DND-41 (cell line): ENCODE results near the gene UBL3.

Experiments used
- ATAC-seq: fragments of 200-7000 bp; cut with Tn5 transposase; 3 replicates; pipeline ENCODE4 v1.9.1; 2021; ENCODE audit warnings: low read depth; ENCODE audit not compliant: insufficient read depth
- DNase-seq: peaks from one replicate; pipeline ENCODE4 v3.0.0-alpha.2; 2020
- H2AFZ ChIP-seq: 2 replicates; pipeline ENCODE4 v1.6.0; 2012; ENCODE audit warnings: low read depth, low read length
- H3K27ac ChIP-seq: 2 replicates; pipeline ENCODE4 v1.5.1; 2012; ENCODE audit warnings: low read length, inconsistent platforms
- H3K27me3 ChIP-seq: fragments of 200-600 bp; sonication (generic); 2 replicates; pipeline ENCODE4 v1.6.0; 2012; ENCODE audit warnings: low read length, mild to moderate bottlenecking, inconsistent platforms; ENCODE audit not compliant: insufficient read depth, poor library complexity
- H3K36me3 ChIP-seq: 2 replicates; pipeline ENCODE4 v1.5.1; 2012; ENCODE audit warnings: low read length, inconsistent platforms; ENCODE audit not compliant: insufficient read depth
- H3K4me1 ChIP-seq: 2 replicates; pipeline ENCODE4 v1.5.1; 2012; ENCODE audit warnings: mild to moderate bottlenecking, low read length; ENCODE audit not compliant: insufficient read depth
- H3K4me2 ChIP-seq: 2 replicates; pipeline ENCODE4 v1.6.0; 2012; ENCODE audit warnings: mild to moderate bottlenecking, moderate library complexity, low read length, inconsistent platforms; ENCODE audit not compliant: insufficient read depth
- H3K4me3 ChIP-seq, 2 experiments: fragments of 200-600 bp in 1 of 2; shearing (Covaris generic) in 1 of 2; 2 replicates each; pipeline ENCODE4 v1.5.1; 2012 to 2016; ENCODE audit warnings: inconsistent platforms in 2 of 2, low read length in 2 of 2, mild to moderate bottlenecking in 2 of 2, low read depth in 1 of 2, moderate library complexity in 1 of 2
- H3K79me2 ChIP-seq: 2 replicates; pipeline ENCODE4 v1.6.0; 2012; ENCODE audit warnings: low read length, inconsistent platforms; ENCODE audit not compliant: insufficient read depth
- H3K9ac ChIP-seq: 2 replicates; pipeline ENCODE4 v1.6.0; 2012; ENCODE audit warnings: low read depth, mild to moderate bottlenecking, inconsistent platforms, low read length, moderate library complexity
- H3K9me3 ChIP-seq: 2 replicates; pipeline ENCODE4 v1.5.1; 2012; ENCODE audit warnings: low read length, moderate library complexity, mild to moderate bottlenecking, inconsistent platforms; ENCODE audit not compliant: insufficient read depth, severe bottlenecking
- H4K20me1 ChIP-seq: 2 replicates; pipeline ENCODE4 v1.6.0; 2012; ENCODE audit warnings: low read length; ENCODE audit not compliant: insufficient read depth
- EZH2 ChIP-seq: IDR thresholded peaks from 3 replicates; pipeline ENCODE4 v1.6.1; 2012; ENCODE audit warnings: borderline replicate concordance, low read depth, mild to moderate bottlenecking, moderate library complexity, low read length, inconsistent platforms; ENCODE audit not compliant: severe bottlenecking
- TF ChIP-seq, protein P1 (sequence below): IDR thresholded peaks from 2 replicates; pipeline ENCODE4 v1.5.1; 2012; ENCODE audit warnings: borderline replicate concordance, low read length, moderate library complexity, mild to moderate bottlenecking; ENCODE audit not compliant: poor library complexity, severe bottlenecking; ENCODE audit errors: extremely low read depth

UBL3 gene

DNA sequence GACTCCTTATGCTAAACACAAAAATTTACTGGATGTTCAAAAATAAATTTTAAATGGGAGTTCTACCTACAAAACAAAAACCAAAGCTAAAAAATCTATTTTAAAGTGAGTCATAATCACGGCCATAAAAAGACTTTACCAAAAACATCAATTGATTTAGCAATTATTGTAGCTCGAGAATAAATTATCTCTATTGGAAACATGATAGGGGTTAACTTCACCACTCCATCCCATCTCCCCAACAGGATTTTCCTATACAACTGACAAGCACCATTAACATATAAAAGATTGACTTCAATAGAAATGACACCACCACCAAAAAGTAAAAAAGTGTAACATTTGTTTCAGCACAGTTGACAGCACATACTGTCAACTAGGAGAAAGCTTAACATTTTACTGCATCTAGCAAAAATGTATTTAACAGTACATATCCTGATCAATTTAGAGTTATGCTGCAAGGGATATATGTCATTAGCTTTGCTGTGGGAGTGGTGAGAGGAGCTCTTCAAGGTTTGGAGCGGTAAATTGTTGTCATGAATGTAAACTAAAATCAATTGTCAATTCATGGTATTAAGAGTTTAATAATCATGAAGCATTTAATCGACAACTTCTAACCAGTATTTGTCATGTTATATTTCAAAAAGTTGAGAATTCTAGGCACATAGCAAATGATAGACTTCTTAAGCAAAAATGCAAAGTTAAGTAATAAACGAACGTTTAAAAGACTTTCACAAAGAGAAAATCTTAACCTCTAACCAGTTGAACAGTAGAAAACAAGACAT lies 3.8 kb downstream of the UBL3 start:
- H3K4me2 ChIP-seq: peak overlapping the region; percentile 60
- H2AFZ ChIP-seq: no peak overlapping the region
- peak overlapping the region in 1 of 2 experiments; percentile 40; a peak in 1 of 4 replicates for H3K4me3 ChIP-seq

DNA sequence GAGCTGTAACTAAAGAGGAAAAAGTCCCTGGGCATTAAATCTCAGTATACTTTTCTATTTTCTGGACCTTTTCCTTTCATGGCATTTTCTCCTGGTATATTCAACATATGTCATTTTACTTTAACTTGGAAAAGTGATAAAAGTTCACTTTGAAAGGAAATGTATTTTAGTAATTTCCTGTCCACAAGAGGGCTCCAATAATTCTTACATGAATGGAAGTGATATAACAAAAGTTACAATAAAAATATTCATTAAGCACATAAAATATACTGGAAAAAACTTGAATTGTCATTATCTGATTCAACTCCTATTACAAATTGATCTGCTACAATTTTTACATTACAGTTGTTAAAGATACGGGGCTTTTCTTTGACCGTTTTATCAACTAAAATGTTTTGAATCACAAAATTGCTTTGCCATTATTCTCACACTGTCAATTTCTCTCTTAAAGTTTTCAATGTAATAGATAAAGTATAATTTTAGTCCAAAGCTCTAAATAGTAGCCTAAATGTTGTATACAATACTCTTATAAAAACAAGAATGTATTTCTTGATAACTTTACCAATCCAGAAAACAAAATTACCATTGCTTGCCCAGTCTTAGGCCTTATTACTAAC lies 4.9 kb downstream of the UBL3 start:
- H3K36me3 ChIP-seq: no peaks in the 10 kb centered on the region
- H2AFZ ChIP-seq: no peak overlapping the region
- ATAC-seq (no peak), DNase-seq (no peak)
- peaks cover 17% of the 10 kb centered on the region for H3K79me2 ChIP-seq
- no peaks in the 10 kb centered on the region for H3K9me3 ChIP-seq
- H3K9ac ChIP-seq: no peak overlapping the region
- H3K4me2 ChIP-seq: peak overlapping the region; percentile 39
- H3K4me1 ChIP-seq: peaks cover 28% of the 10 kb centered on the region
- no peak overlapping the region for H3K27ac ChIP-seq
- H4K20me1 ChIP-seq: no peaks in the 10 kb centered on the region
- H3K4me3 ChIP-seq: no peak overlapping the region
- no peak for TF ChIP-seq EZH2
- TF ChIP-seq, protein P1, sequence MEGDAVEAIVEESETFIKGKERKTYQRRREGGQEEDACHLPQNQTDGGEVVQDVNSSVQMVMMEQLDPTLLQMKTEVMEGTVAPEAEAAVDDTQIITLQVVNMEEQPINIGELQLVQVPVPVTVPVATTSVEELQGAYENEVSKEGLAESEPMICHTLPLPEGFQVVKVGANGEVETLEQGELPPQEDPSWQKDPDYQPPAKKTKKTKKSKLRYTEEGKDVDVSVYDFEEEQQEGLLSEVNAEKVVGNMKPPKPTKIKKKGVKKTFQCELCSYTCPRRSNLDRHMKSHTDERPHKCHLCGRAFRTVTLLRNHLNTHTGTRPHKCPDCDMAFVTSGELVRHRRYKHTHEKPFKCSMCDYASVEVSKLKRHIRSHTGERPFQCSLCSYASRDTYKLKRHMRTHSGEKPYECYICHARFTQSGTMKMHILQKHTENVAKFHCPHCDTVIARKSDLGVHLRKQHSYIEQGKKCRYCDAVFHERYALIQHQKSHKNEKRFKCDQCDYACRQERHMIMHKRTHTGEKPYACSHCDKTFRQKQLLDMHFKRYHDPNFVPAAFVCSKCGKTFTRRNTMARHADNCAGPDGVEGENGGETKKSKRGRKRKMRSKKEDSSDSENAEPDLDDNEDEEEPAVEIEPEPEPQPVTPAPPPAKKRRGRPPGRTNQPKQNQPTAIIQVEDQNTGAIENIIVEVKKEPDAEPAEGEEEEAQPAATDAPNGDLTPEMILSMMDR: peak; percentile 41
- H3K27me3 ChIP-seq: no peaks in the 10 kb centered on the region

More for the DNA sequence above, 3.8 kb downstream of the UBL3 start:
- Histone ChIP-seq H3K9ac (no peak overlapping the region), H3K27me3 (no peaks in the 10 kb centered on the region), H3K27ac (no peak overlapping the region), H3K9me3 (no peaks in the 10 kb centered on the region), H4K20me1 (no peaks in the 10 kb centered on the region), H3K36me3 (no peaks in the 10 kb centered on the region), H3K4me1 (peaks cover 28% of the 10 kb centered on the region), H3K79me2 (peaks cover 17% of the 10 kb centered on the region)
- no peak for ATAC-seq
- no peak for DNase-seq
- TF ChIP-seq, protein P1: no peak
- TF ChIP-seq EZH2: no peak

DNA sequence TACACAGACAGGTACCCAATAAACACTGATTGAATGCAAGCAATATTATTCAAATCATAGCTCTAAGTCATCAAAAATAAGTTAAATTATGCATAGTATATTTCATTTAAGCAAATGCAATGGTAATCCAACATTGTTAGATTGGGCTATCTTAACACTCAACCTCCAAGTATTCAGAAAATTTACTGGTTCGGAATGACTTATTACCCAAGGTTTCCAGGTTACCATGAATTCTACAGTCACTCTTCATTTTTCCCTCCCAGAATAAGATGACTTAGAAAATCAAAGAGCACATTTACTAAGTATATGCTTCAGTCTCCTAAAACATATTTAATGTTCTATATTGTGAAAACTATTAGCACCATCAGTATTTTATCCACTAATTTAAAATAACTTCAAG lies 6.0 kb downstream of the UBL3 start:
- H3K9me3 ChIP-seq: no peaks in the 10 kb centered on the region
- no peak overlapping the region for H3K9ac ChIP-seq
- peaks cover 17% of the 10 kb centered on the region for H3K79me2 ChIP-seq
- H3K4me2 ChIP-seq: no peak overlapping the region
- no peak overlapping the region for H3K4me3 ChIP-seq
- H3K4me1 ChIP-seq: peaks cover 28% of the 10 kb centered on the region
- H2AFZ ChIP-seq: no peak overlapping the region
- DNase-seq: no peak
- H3K36me3 ChIP-seq: no peaks in the 10 kb centered on the region
- ATAC-seq: no peak
- no peak for TF ChIP-seq EZH2
- TF ChIP-seq, protein P1: no peak
- H4K20me1 ChIP-seq: no peaks in the 10 kb centered on the region
- no peaks in the 10 kb centered on the region for H3K27me3 ChIP-seq
- no peak overlapping the region for H3K27ac ChIP-seq
